ENCODE measurements around the gene CAGE1. TPM values are rescaled to one million over a fixed set of nuclear protein-coding genes. Genes with fewer than 3 reads are reported as not detected.

CAGE1 gene
- total RNA-seq, 1 donor from 2014 or later: 0.09 TPM

DNA sequence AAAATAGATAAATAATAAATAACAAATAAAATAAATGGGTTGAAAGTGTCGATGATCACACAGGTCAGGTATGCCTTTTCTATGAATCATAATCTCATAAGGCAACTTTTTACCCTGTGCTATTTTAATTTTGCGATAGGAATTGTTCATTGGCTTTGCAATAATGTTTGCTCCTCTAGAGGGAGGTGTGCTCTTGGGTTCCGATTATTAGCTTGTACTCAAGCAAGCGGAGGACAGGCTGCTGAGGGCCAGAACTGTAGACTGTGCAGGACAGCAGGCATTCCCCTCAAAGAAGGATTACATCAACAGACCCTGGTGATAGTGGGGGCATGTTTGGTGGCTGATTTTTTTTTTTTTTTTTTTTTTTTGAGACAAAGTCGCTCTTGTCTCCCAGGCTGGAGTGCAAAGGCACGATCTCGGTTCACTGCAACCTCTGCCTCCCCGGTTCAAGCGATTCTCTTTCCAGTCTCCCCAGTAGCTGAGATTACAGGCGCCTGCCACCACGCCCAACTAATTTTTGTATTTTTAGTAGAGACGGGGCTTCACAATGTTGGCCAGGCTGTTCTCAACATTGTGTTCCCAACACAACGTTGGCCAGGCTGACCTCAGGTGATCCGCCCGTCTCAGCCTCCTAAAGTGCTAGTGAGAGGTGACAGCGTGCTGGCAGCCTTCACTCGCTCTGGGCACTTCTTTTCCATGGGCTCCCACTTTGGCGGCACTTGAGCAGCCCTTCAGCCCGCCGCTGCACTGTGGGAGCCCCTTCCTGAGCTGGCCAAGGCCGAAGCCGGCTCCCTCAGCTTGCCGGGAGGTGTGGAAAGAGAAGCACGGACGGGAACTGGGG, 35.6 kb upstream of the CAGE1 start:
- peaks cover 11% of the 10 kb centered on the region for H3K4me1 Mint-ChIP-seq
- no peaks in the 10 kb centered on the region for H3K36me3 Mint-ChIP-seq
- H3K27me3 Mint-ChIP-seq (ENCODE audit: low read depth): no peaks in the 10 kb centered on the region
- no peak for DNase-seq (ENCODE audit: low spot score in 2 of 2, unreplicated experiment in 2 of 2)
- TF ChIP-seq CTCF (IDR thresholded peaks at IDR 0.05; ENCODE audit: unreplicated experiment): peak; percentile 35
- no peaks in the 10 kb centered on the region for H3K9me3 Mint-ChIP-seq
- H3K4me3 Mint-ChIP-seq: no peak overlapping the region
- H3K27ac Mint-ChIP-seq: no peak overlapping the region

- Mint-ChIP-seq H3K4me3 (no peak overlapping the region), H3K27me3 (ENCODE audit: low read depth) (no peaks in the 10 kb centered on the region), H3K4me1 (peaks cover 18% of the 10 kb centered on the region), H3K36me3 (no peaks in the 10 kb centered on the region), H3K9me3 (no peaks in the 10 kb centered on the region), H3K27ac (no peak overlapping the region)
- no peak for TF ChIP-seq CTCF (IDR thresholded peaks at IDR 0.05; ENCODE audit: unreplicated experiment)
- no peak for DNase-seq (ENCODE audit: low spot score in 2 of 2, unreplicated experiment in 2 of 2)
Measured at GRCh38 chr6:7424058-7424457, 34.5 kb upstream of the CAGE1 start.

DNA sequence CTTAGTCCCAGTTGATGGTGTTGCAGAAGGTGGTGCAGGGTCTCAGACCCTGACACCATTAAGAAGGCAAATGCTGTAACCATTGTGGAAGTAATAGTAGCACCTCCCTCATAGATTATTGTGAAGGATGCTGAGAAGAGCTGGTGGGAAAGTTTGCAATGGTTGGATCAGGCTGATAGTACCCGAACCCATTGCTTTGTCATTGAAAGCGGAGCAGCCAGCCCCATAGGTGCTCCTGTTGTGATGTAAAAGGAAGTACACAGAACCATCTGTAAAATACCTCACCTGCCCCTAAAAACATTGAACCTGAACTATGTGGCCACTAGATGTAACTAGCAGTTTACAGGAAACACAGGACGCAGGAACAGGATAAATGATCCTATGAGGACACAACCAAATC, 31.5 kb upstream of the CAGE1 start:
- H3K27ac Mint-ChIP-seq: peak overlapping the region; percentile 13

GRCh38 chr6:7419065-7419464, 29.5 kb upstream of the CAGE1 start:
- Mint-ChIP-seq H3K4me3 (no peak overlapping the region), H3K9me3 (no peaks in the 10 kb centered on the region), H3K36me3 (peaks cover 12% of the 10 kb centered on the region), H3K27me3 (ENCODE audit: low read depth) (no peaks in the 10 kb centered on the region), H3K4me1 (peaks cover 44% of the 10 kb centered on the region), H3K27ac (no peak overlapping the region)
- DNase-seq (ENCODE audit: low spot score in 2 of 2, unreplicated experiment in 2 of 2): no peak
- TF ChIP-seq CTCF (IDR thresholded peaks at IDR 0.05; ENCODE audit: unreplicated experiment): no peak

More for the DNA sequence above, 31.5 kb upstream of the CAGE1 start:
- Mint-ChIP-seq H3K4me3 (no peak overlapping the region), H3K27me3 (ENCODE audit: low read depth) (no peaks in the 10 kb centered on the region), H3K4me1 (peaks cover 33% of the 10 kb centered on the region), H3K9me3 (no peaks in the 10 kb centered on the region), H3K36me3 (peaks cover 3% of the 10 kb centered on the region)
- no peak for DNase-seq (ENCODE audit: low spot score in 2 of 2, unreplicated experiment in 2 of 2)
- TF ChIP-seq CTCF (IDR thresholded peaks at IDR 0.05; ENCODE audit: unreplicated experiment): no peak

DNA sequence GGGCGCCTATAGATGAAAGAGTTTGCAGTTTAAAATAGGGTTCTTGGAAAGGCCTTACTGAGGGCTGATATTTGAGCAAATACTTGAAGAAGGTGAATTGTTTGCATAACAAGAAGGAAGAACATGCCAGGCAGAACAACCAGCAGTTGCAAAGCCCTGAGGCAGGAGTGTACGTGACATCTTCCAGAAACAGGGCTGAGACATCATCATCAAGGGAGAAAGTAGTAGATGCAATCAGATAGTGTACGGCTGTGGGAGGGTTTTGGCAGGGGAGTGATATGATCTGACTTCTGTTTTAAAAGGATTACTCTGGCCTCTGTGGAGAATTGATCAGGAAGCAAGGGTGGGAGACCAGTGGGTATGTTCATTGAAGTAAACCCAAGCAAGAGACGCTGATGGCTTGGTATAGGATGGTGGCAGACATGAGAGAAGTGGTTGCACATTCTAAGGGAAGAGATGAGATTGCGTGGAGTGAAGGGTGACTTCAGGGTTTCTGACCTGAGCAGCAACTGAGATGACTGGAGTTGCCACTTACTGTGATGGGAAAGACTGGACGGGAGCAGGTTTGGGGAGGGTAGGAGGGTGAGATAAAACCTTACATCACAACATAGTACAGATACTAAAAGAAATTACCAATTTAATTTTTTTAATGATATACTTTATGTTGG, 28.8 kb upstream of the CAGE1 start:
- peaks cover 15% of the 10 kb centered on the region for H3K36me3 Mint-ChIP-seq
- H3K4me3 Mint-ChIP-seq: no peak overlapping the region

More for the DNA sequence above, 28.8 kb upstream of the CAGE1 start:
- no peaks in the 10 kb centered on the region for H3K9me3 Mint-ChIP-seq
- H3K27me3 Mint-ChIP-seq (ENCODE audit: low read depth): no peaks in the 10 kb centered on the region
- H3K4me1 Mint-ChIP-seq: peaks cover 51% of the 10 kb centered on the region
- TF ChIP-seq CTCF (IDR thresholded peaks at IDR 0.05; ENCODE audit: unreplicated experiment): no peak
- no peak for DNase-seq (ENCODE audit: low spot score in 2 of 2, unreplicated experiment in 2 of 2)
- peak overlapping the region; percentile 65 for H3K27ac Mint-ChIP-seq

All from mesothelial cell of epicardium (in vitro differentiated cells).